HG03280 (cell line): ENCODE results near the gene LRRFIP2.

Experiments used
- ATAC-seq: cut with Tn5 transposase; IDR thresholded peaks from one replicate; pipeline ENCODE4 v1.9.1; 2021; ENCODE audit warnings: mild to moderate bottlenecking, moderate library complexity; ENCODE audit not compliant: unreplicated experiment

LRRFIP2 gene

GRCh38 chr3:37118163-37118562, 56.2 kb downstream of the LRRFIP2 start:
- no peak for ATAC-seq

GRCh38 chr3:37117548-37117947, 56.8 kb downstream of the LRRFIP2 start:
- no peak for ATAC-seq

GRCh38 chr3:37116998-37117397, 57.4 kb downstream of the LRRFIP2 start:
- ATAC-seq, result no peak

GRCh38 chr3:37115446-37115845, 58.9 kb downstream of the LRRFIP2 start:
- ATAC-seq, result no peak

GRCh38 chr3:37114251-37115145, 59.9 kb downstream of the LRRFIP2 start:
- no peak for ATAC-seq

- no peak for ATAC-seq
Measured at GRCh38 chr3:37112987-37113386, 61.4 kb downstream of the LRRFIP2 start.

- no peak for ATAC-seq
Measured at GRCh38 chr3:37111199-37111598, 63.2 kb downstream of the LRRFIP2 start.

- no peak for ATAC-seq
Measured at GRCh38 chr3:37107846-37108245, 66.5 kb downstream of the LRRFIP2 start.

GRCh38 chr3:37103103-37103808, 71.1 kb downstream of the LRRFIP2 start:
- no peak for ATAC-seq

GRCh38 chr3:37100411-37100810, 74.0 kb downstream of the LRRFIP2 start:
- no peak for ATAC-seq

GRCh38 chr3:37099469-37099868, 74.9 kb downstream of the LRRFIP2 start:
- ATAC-seq, result no peak

GRCh38 chr3:37098884-37099283, 75.5 kb downstream of the LRRFIP2 start:
- no peak for ATAC-seq

- ATAC-seq, result no peak
Measured at GRCh38 chr3:37097776-37098175, 76.6 kb downstream of the LRRFIP2 start.

- ATAC-seq, result no peak
Measured at GRCh38 chr3:37096975-37097374, 77.4 kb downstream of the LRRFIP2 start.

- ATAC-seq, result no peak
Measured at GRCh38 chr3:37096288-37096687, 78.1 kb downstream of the LRRFIP2 start.

- no peak for ATAC-seq
Measured at GRCh38 chr3:37094636-37095035, 79.7 kb downstream of the LRRFIP2 start.

GRCh38 chr3:37093481-37093880, 80.9 kb downstream of the LRRFIP2 start:
- no peak for ATAC-seq

GRCh38 chr3:37092484-37092883, 81.9 kb downstream of the LRRFIP2 start:
- ATAC-seq, result no peak

- no peak for ATAC-seq
Measured at GRCh38 chr3:37087870-37088269, 86.5 kb downstream of the LRRFIP2 start.

GRCh38 chr3:37086918-37087317, 87.5 kb downstream of the LRRFIP2 start:
- ATAC-seq, result no peak

- no peak for ATAC-seq
Measured at GRCh38 chr3:37082317-37082716, 92.1 kb downstream of the LRRFIP2 start.

- no peak for ATAC-seq
Measured at GRCh38 chr3:37075955-37076354, 98.4 kb downstream of the LRRFIP2 start.
